H9 (cell line): Measurements from ENCODE around the gene HYAL2. TPM values are rescaled to one million over a fixed set of nuclear protein-coding genes. Genes with fewer than 3 reads are reported as not detected.

Experiments used
- DNase-seq: peaks from one replicate; pipeline ENCODE4 v3.0.0-alpha.2; 2017
- H2AFZ ChIP-seq: one replicate; pipeline ENCODE4 v1.6.1; 2013; ENCODE audit warnings: mild to moderate bottlenecking, low read length, control low read depth, moderate library complexity
- H2AK5ac ChIP-seq: 2 replicates; pipeline ENCODE4 v1.6.1; 2013; ENCODE audit warnings: low read length, control low read depth, mixed read lengths; ENCODE audit not compliant: insufficient read length
- H2BK120ac ChIP-seq: one replicate; pipeline ENCODE4 v1.6.1; 2013; ENCODE audit warnings: low read depth, mild to moderate bottlenecking, low read length, control low read depth, inconsistent platforms; ENCODE audit not compliant: poor library complexity, severe bottlenecking
- H2BK12ac ChIP-seq: 2 replicates; pipeline ENCODE4 v1.6.1; 2013; ENCODE audit warnings: low read length, control low read depth, mixed read lengths, low read depth; ENCODE audit not compliant: insufficient read length
- H2BK15ac ChIP-seq: 2 replicates; pipeline ENCODE4 v1.6.1; 2013; ENCODE audit warnings: low read depth, low read length, control low read depth
- H2BK20ac ChIP-seq: one replicate; pipeline ENCODE4 v1.6.1; 2013; ENCODE audit warnings: low read depth, mild to moderate bottlenecking, low read length, control low read depth, inconsistent platforms; ENCODE audit not compliant: poor library complexity, severe bottlenecking
- H2BK5ac ChIP-seq: 2 replicates; pipeline ENCODE4 v1.6.1; 2013; ENCODE audit warnings: low read length, control low read depth, mixed read lengths; ENCODE audit not compliant: insufficient read length
- H3K14ac ChIP-seq: 2 replicates; pipeline ENCODE4 v1.6.1; 2013; ENCODE audit warnings: low read length, control low read depth; ENCODE audit not compliant: insufficient read depth
- H3K18ac ChIP-seq: 2 replicates; pipeline ENCODE4 v1.6.1; 2013; ENCODE audit warnings: low read depth, mild to moderate bottlenecking, mixed read lengths, low read length, control low read depth; ENCODE audit not compliant: insufficient read length
- H3K23ac ChIP-seq: 2 replicates; pipeline ENCODE4 v1.6.1; 2013; ENCODE audit warnings: low read length, control low read depth, mixed read lengths, low read depth; ENCODE audit not compliant: insufficient read length
- H3K23me2 ChIP-seq: 2 replicates; pipeline ENCODE4 v1.6.1; 2013; ENCODE audit warnings: low read depth, mild to moderate bottlenecking, mixed read lengths, low read length, control low read depth; ENCODE audit not compliant: insufficient read length, poor library complexity, severe bottlenecking
- H3K27ac ChIP-seq: 2 replicates; pipeline ENCODE4 v1.5.1; 2013; ENCODE audit warnings: low read length, control low read depth, mixed read lengths, low read depth; ENCODE audit not compliant: insufficient read length
- H3K27me3 ChIP-seq: 2 replicates; pipeline ENCODE4 v1.6.1; 2013; ENCODE audit warnings: low read length, control low read depth, inconsistent platforms; ENCODE audit not compliant: insufficient read depth
- H3K4ac ChIP-seq: 2 replicates; pipeline ENCODE4 v1.6.1; 2013; ENCODE audit warnings: low read depth, mild to moderate bottlenecking, control low read depth, inconsistent platforms, low read length, moderate library complexity
- H3K4me1 ChIP-seq: 2 replicates; pipeline ENCODE4 v1.6.1; 2013; ENCODE audit warnings: low read length, control low read depth, inconsistent platforms; ENCODE audit not compliant: insufficient read depth
- H3K4me2 ChIP-seq: 2 replicates; pipeline ENCODE4 v1.6.1; 2013; ENCODE audit warnings: low read length, control low read depth, mixed read lengths; ENCODE audit not compliant: insufficient read length, insufficient read depth
- H3K56ac ChIP-seq: 2 replicates; pipeline ENCODE4 v1.6.1; 2013; ENCODE audit warnings: low read depth, mild to moderate bottlenecking, mixed read lengths, low read length, control low read depth; ENCODE audit not compliant: insufficient read length
- H3K79me1 ChIP-seq: 2 replicates; pipeline ENCODE4 v1.6.1; 2013; ENCODE audit warnings: low read depth, mild to moderate bottlenecking, moderate library complexity, low read length, control low read depth, inconsistent platforms; ENCODE audit not compliant: insufficient read depth, poor library complexity, severe bottlenecking
- H3K79me2 ChIP-seq: 2 replicates; pipeline ENCODE4 v1.6.1; 2013; ENCODE audit warnings: low read length, control low read depth, inconsistent platforms; ENCODE audit not compliant: insufficient read depth
- H3K9ac ChIP-seq: 2 replicates; pipeline ENCODE4 v1.6.1; 2013; ENCODE audit warnings: low read length, control low read depth, mixed read lengths; ENCODE audit not compliant: insufficient read length; ENCODE audit errors: extremely low read depth
- H3K9me3 ChIP-seq: one replicate; pipeline ENCODE4 v1.6.1; 2013; ENCODE audit warnings: low read depth, low read length, inconsistent platforms; ENCODE audit not compliant: control insufficient read depth
- H3T11ph ChIP-seq: one replicate; pipeline ENCODE4 v1.6.1; 2013; ENCODE audit warnings: mild to moderate bottlenecking, low read length, control low read depth, inconsistent platforms
- H4K20me1 ChIP-seq: one replicate; pipeline ENCODE4 v1.6.1; 2013; ENCODE audit not compliant: control insufficient read depth, insufficient read length, insufficient read depth
- H4K5ac ChIP-seq: 2 replicates; pipeline ENCODE4 v1.6.1; 2013; ENCODE audit warnings: low read depth, mild to moderate bottlenecking, mixed read lengths, low read length, control low read depth; ENCODE audit not compliant: insufficient read length
- H4K8ac ChIP-seq: replicated peaks from 2 replicates; pipeline ENCODE4 v1.6.1; 2013; ENCODE audit warnings: low read length, control low read depth, mixed read lengths, low read depth; ENCODE audit not compliant: insufficient read length
- H4K91ac ChIP-seq: 2 replicates; pipeline ENCODE4 v1.6.1; 2013; ENCODE audit warnings: low read depth, mild to moderate bottlenecking, moderate library complexity, mixed read lengths, low read length, control low read depth; ENCODE audit not compliant: insufficient read length
- H3K27ac Mint-ChIP-seq, 3 experiments: 2 replicates in 2 of 3; 3 replicates in 1 of 3; pipeline ENCODE4 v1.8.0; 2020 to 2021; ENCODE audit warnings: mixed read lengths in 3 of 3, mild to moderate bottlenecking in 1 of 3, moderate library complexity in 1 of 3
- H3K27me3 Mint-ChIP-seq: 2 replicates; pipeline ENCODE4 v1.8.0; 2021; ENCODE audit warnings: low read depth, mild to moderate bottlenecking, moderate library complexity, mixed read lengths
- H3K36me3 Mint-ChIP-seq, 3 experiments: 2 replicates in 2 of 3; 3 replicates in 1 of 3; pipeline ENCODE4 v1.8.0; 2020 to 2021; ENCODE audit warnings: low read depth in 3 of 3, mixed read lengths in 3 of 3; ENCODE audit not compliant: insufficient read depth in 1 of 3
- H3K4me1 Mint-ChIP-seq, 2 experiments: 2 replicates each; pipeline ENCODE4 v1.8.0; 2020; ENCODE audit warnings: mixed read lengths in 2 of 2
- H3K4me3 Mint-ChIP-seq, 2 experiments: 2 replicates in 1 of 2; 3 replicates in 1 of 2; pipeline ENCODE4 v1.8.0; 2020 to 2021; ENCODE audit warnings: mild to moderate bottlenecking in 2 of 2, mixed read lengths in 2 of 2, moderate library complexity in 1 of 2
- H3K9me3 Mint-ChIP-seq, 2 experiments: 2 replicates in 1 of 2; 3 replicates in 1 of 2; pipeline ENCODE4 v1.8.0; 2020; ENCODE audit warnings: mild to moderate bottlenecking in 2 of 2, mixed read lengths in 2 of 2, moderate library complexity in 1 of 2
- WGBS: extraction: QIAGEN DNeasy Blood & Tissue Kit; methylation state at CpG from one replicate; pipeline ENCODE4 v1.1.7; 2013; ENCODE audit warnings: missing lambda C conversion rate, low lambda C conversion rate, mixed read lengths; ENCODE audit not compliant: insufficient read length; ENCODE audit errors: extremely low coverage; 5-methylcytosine and 5-hydroxymethylcytosine counted together
- total RNA-seq: library from RNA; stranded (reverse); gene quantifications from 2 replicates; pipeline ENCODE4 v1.2.1, GENCODE V29; 2021
- TF ChIP-seq, protein P1 (sequence below): fragments of 200-600 bp; sonication (generic); conservative IDR thresholded peaks from 3 replicates; pipeline ENCODE4 v1.8.0; 2021; ENCODE audit warnings: antibody characterized with exemption, mild to moderate bottlenecking

HYAL2 gene
- total RNA-seq, 1 experiment from 2014 or later = 51.9 TPM

GRCh38 chr3:50371133-50371685 lies 48.7 kb upstream of the HYAL2 start:
- H2BK20ac ChIP-seq = no peak overlapping the region
- no peak overlapping the region for H3K18ac ChIP-seq
- H4K91ac ChIP-seq = no peak overlapping the region
- no peaks in the 10 kb centered on the region for H3K27me3 ChIP-seq
- no peaks in the 10 kb centered on the region for H3K23me2 ChIP-seq
- H3K27ac ChIP-seq = no peak overlapping the region
- no peaks in the 10 kb centered on the region for H3K79me2 ChIP-seq
- no peak overlapping the region for H3K9ac ChIP-seq
- no peak overlapping the region for H4K5ac ChIP-seq
- H2BK15ac ChIP-seq = no peak overlapping the region
- no peaks in the 10 kb centered on the region for H3K4me1 ChIP-seq
- no peak overlapping the region for H2AFZ ChIP-seq
- no peak overlapping the region for H3K14ac ChIP-seq
- no peak overlapping the region for H2BK12ac ChIP-seq
- H2BK120ac ChIP-seq = no peak overlapping the region
- no peak overlapping the region for H3K23ac ChIP-seq
- no peaks in the 10 kb centered on the region for H3K9me3 ChIP-seq
- no peak overlapping the region for H3K56ac ChIP-seq
- peaks cover 2% of the 10 kb centered on the region for H4K20me1 ChIP-seq
- no peak overlapping the region for H3K4ac ChIP-seq
- Mint-ChIP-seq H3K27me3 (peaks cover 2% of the 10 kb centered on the region), H3K4me1 (peaks cover 16 to 43% of the 10 kb centered on the region in 2 experiments), H3K4me3 (0 out of 5 replicates have a peak overlapping the region, but pooled peaks of 1 of the 2 experiments have one; percentile 5), H3K9me3 (no peaks in the 10 kb centered on the region), H3K36me3 (no peaks in the 10 kb centered on the region), H3K27ac (peak overlapping the region in 2 of 3 experiments; percentile 27 to 74; a peak in 2 of 7 replicates)
- H2BK5ac ChIP-seq = no peak overlapping the region
- no peak overlapping the region for H2AK5ac ChIP-seq
- no CpG with 5 or more reads among the region's 3 CpGs for WGBS
- H4K8ac ChIP-seq = no peak overlapping the region
- DNase-seq = no peak
- H3K4me2 ChIP-seq = no peak overlapping the region
- no peaks in the 10 kb centered on the region for H3K79me1 ChIP-seq
- TF ChIP-seq, protein P1, sequence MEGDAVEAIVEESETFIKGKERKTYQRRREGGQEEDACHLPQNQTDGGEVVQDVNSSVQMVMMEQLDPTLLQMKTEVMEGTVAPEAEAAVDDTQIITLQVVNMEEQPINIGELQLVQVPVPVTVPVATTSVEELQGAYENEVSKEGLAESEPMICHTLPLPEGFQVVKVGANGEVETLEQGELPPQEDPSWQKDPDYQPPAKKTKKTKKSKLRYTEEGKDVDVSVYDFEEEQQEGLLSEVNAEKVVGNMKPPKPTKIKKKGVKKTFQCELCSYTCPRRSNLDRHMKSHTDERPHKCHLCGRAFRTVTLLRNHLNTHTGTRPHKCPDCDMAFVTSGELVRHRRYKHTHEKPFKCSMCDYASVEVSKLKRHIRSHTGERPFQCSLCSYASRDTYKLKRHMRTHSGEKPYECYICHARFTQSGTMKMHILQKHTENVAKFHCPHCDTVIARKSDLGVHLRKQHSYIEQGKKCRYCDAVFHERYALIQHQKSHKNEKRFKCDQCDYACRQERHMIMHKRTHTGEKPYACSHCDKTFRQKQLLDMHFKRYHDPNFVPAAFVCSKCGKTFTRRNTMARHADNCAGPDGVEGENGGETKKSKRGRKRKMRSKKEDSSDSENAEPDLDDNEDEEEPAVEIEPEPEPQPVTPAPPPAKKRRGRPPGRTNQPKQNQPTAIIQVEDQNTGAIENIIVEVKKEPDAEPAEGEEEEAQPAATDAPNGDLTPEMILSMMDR = no peak
- no peak overlapping the region for H3T11ph ChIP-seq
